Activated naive CD4-positive, alpha-beta T cell treated with anti-CD3 and anti-CD28 coated beads, Interleukin-2, amount 50 U/mL, for 24 hours (primary cell): ENCODE measurements around the gene LMLN.
"Not testable (repeated sequence)": the region's sequence is repeated elsewhere in the genome, so short reads cannot be mapped to it uniquely, and the experiment has no call there.

Source experiments
- H3K27ac Mint-ChIP-seq: one replicate; pipeline ENCODE4 v1.8.0; 2021; ENCODE audit warnings: mild to moderate bottlenecking, mixed read lengths
- H3K27me3 Mint-ChIP-seq: one replicate; pipeline ENCODE4 v1.8.0; 2021; ENCODE audit warnings: mixed read lengths
- H3K36me3 Mint-ChIP-seq: one replicate; pipeline ENCODE4 v1.8.0; 2021; ENCODE audit warnings: mixed read lengths
- H3K4me1 Mint-ChIP-seq: one replicate; pipeline ENCODE4 v1.8.0; 2021; ENCODE audit warnings: mixed read lengths
- H3K4me3 Mint-ChIP-seq: one replicate; pipeline ENCODE4 v1.8.0; 2021; ENCODE audit warnings: mild to moderate bottlenecking, mixed read lengths
- H3K9me3 Mint-ChIP-seq: one replicate; pipeline ENCODE4 v1.8.0; 2021; ENCODE audit warnings: mixed read lengths

The LMLN gene

GRCh38 chr3:197959891-197960693 lies at the start of gene LMLN:
Gene LMLN, plus strand, starts transcription at chr3:197960217. Its CDS starts 29 bp downstream, at chr3:197960246.
- Mint-ChIP-seq H3K4me3 (peak within 1 kb of the TSS; percentile 89), H3K27ac (peak within 1 kb of the TSS; percentile 97), H3K4me1 (peaks cover 69% of the 10 kb centered on the region), H3K9me3 (no peaks in the 10 kb centered on the region), H3K36me3 (peaks cover 2% of the 10 kb centered on the region), H3K27me3 (no peaks in the 10 kb centered on the region)

- Mint-ChIP-seq H3K4me3 (no peak overlapping the region), H3K27me3 (no peaks in the 10 kb centered on the region), H3K27ac (no peak overlapping the region), H3K4me1 (no peaks in the 10 kb centered on the region), H3K36me3 (peaks cover 4% of the 10 kb centered on the region), H3K9me3 (no peaks in the 10 kb centered on the region)
These were observed 47.1 kb upstream of the LMLN start for GRCh38 chr3:197912741-197913476.

GRCh38 chr3:197913641-197914380 lies 46.2 kb upstream of the LMLN start:
- Mint-ChIP-seq H3K36me3 (peaks cover 4% of the 10 kb centered on the region), H3K27ac (no peak overlapping the region), H3K9me3 (no peaks in the 10 kb centered on the region), H3K27me3 (no peaks in the 10 kb centered on the region), H3K4me3 (no peak overlapping the region), H3K4me1 (no peaks in the 10 kb centered on the region)

- H3K9me3 Mint-ChIP-seq, H3K27ac Mint-ChIP-seq, H3K27me3 Mint-ChIP-seq, H3K4me3 Mint-ChIP-seq, H3K4me1 Mint-ChIP-seq, H3K36me3 Mint-ChIP-seq: not testable (repeated sequence)
These were observed 38.4 kb upstream of the LMLN start for GRCh38 chr3:197921429-197922275.

- Mint-ChIP-seq H3K27ac (no peak overlapping the region), H3K27me3 (no peaks in the 10 kb centered on the region), H3K9me3 (no peaks in the 10 kb centered on the region), H3K4me3 (no peak overlapping the region), H3K36me3 (peaks cover 18% of the 10 kb centered on the region), H3K4me1 (no peaks in the 10 kb centered on the region)
These were observed 33.6 kb upstream of the LMLN start for GRCh38 chr3:197926418-197926817.

GRCh38 chr3:197927578-197927977 lies 32.4 kb upstream of the LMLN start:
- not testable (repeated sequence) for H3K27me3 Mint-ChIP-seq, H3K27ac Mint-ChIP-seq, H3K4me1 Mint-ChIP-seq, H3K4me3 Mint-ChIP-seq, H3K9me3 Mint-ChIP-seq
- peaks cover 14% of the 10 kb centered on the region for H3K36me3 Mint-ChIP-seq

GRCh38 chr3:197936819-197937384 lies 23.1 kb upstream of the LMLN start:
- Mint-ChIP-seq H3K27ac (no peak overlapping the region), H3K27me3 (no peaks in the 10 kb centered on the region), H3K9me3 (no peaks in the 10 kb centered on the region), H3K4me1 (no peaks in the 10 kb centered on the region), H3K36me3 (no peaks in the 10 kb centered on the region), H3K4me3 (no peak overlapping the region)

GRCh38 chr3:197940745-197941384 lies 19.2 kb upstream of the LMLN start:
- H3K27me3 Mint-ChIP-seq, result no peaks in the 10 kb centered on the region
- H3K4me3 Mint-ChIP-seq, result no peak overlapping the region
- H3K9me3 Mint-ChIP-seq, result no peaks in the 10 kb centered on the region
- H3K27ac Mint-ChIP-seq, result no peak overlapping the region
- H3K36me3 Mint-ChIP-seq, result no peaks in the 10 kb centered on the region
- peaks cover 5% of the 10 kb centered on the region for H3K4me1 Mint-ChIP-seq

- no peak overlapping the region for H3K27ac Mint-ChIP-seq
- no peaks in the 10 kb centered on the region for H3K36me3 Mint-ChIP-seq
- H3K27me3 Mint-ChIP-seq, result no peaks in the 10 kb centered on the region
- no peaks in the 10 kb centered on the region for H3K9me3 Mint-ChIP-seq
- no peak overlapping the region for H3K4me3 Mint-ChIP-seq
- peaks cover 5% of the 10 kb centered on the region for H3K4me1 Mint-ChIP-seq
These were observed 17.0 kb upstream of the LMLN start for GRCh38 chr3:197942956-197943556.

GRCh38 chr3:197949191-197949777 lies 10.7 kb upstream of the LMLN start:
- H3K27me3 Mint-ChIP-seq, result no peaks in the 10 kb centered on the region
- H3K4me1 Mint-ChIP-seq, result peaks cover 35% of the 10 kb centered on the region
- peaks cover 29% of the 10 kb centered on the region for H3K36me3 Mint-ChIP-seq
- peak overlapping the region; percentile 99 for H3K27ac Mint-ChIP-seq
- no peaks in the 10 kb centered on the region for H3K9me3 Mint-ChIP-seq
- H3K4me3 Mint-ChIP-seq, result peak overlapping the region; percentile 96

GRCh38 chr3:197949778-197950676 lies 10.0 kb upstream of the LMLN start, which contains the start of gene RPL35A:
Gene RPL35A, plus strand, starts transcription at chr3:197950190. Its CDS starts 778 bp downstream, at chr3:197950968.
- Mint-ChIP-seq H3K9me3 (no peaks in the 10 kb centered on the region), H3K4me1 (peaks cover 42% of the 10 kb centered on the region), H3K4me3 (peak within 1 kb of the TSS; percentile 96), H3K27ac (peak within 1 kb of the TSS; percentile 99), H3K36me3 (peaks cover 30% of the 10 kb centered on the region), H3K27me3 (no peaks in the 10 kb centered on the region)

GRCh38 chr3:197950677-197951061 lies 9.3 kb upstream of the LMLN start:
- H3K4me3 Mint-ChIP-seq, result peak overlapping the region; percentile 96
- peaks cover 46% of the 10 kb centered on the region for H3K4me1 Mint-ChIP-seq
- H3K27ac Mint-ChIP-seq, result peak overlapping the region; percentile 99
- H3K27me3 Mint-ChIP-seq, result no peaks in the 10 kb centered on the region
- peaks cover 30% of the 10 kb centered on the region for H3K36me3 Mint-ChIP-seq
- H3K9me3 Mint-ChIP-seq, result no peaks in the 10 kb centered on the region

- Mint-ChIP-seq H3K27ac (peak overlapping the region; percentile 99), H3K27me3 (no peaks in the 10 kb centered on the region), H3K4me1 (peaks cover 46% of the 10 kb centered on the region), H3K4me3 (peak overlapping the region; percentile 96), H3K9me3 (no peaks in the 10 kb centered on the region), H3K36me3 (peaks cover 30% of the 10 kb centered on the region)
These were observed 8.5 kb upstream of the LMLN start for GRCh38 chr3:197951392-197951990.
